Stimulated activated CD4-positive, alpha-beta T cell treated with anti-CD3 and anti-CD28 coated beads, Interleukin-12 subunit alpha, Interleukin-12 subunit beta, amount 100 ng/mL, for 4 hours (primary cell): ENCODE data around the gene PDE4B.

Experiments
- DNase-seq: peaks from one replicate; pipeline ENCODE4 v3.0.0-alpha.2; 2020

Gene PDE4B

GRCh38 chr1:66208632-66209031 lies 415.9 kb downstream of the PDE4B start:
- DNase-seq = no peak

- no peak for DNase-seq
Measured at GRCh38 chr1:66210635-66211244, 418.0 kb downstream of the PDE4B start.

GRCh38 chr1:66211521-66211920 lies 418.8 kb downstream of the PDE4B start:
- no peak for DNase-seq

- no peak for DNase-seq
Measured at GRCh38 chr1:66213491-66213890, 420.8 kb downstream of the PDE4B start.

GRCh38 chr1:66214901-66215300 lies 422.2 kb downstream of the PDE4B start:
- no peak for DNase-seq

GRCh38 chr1:66217021-66217420 lies 424.3 kb downstream of the PDE4B start:
- DNase-seq = no peak

GRCh38 chr1:66217561-66217960 lies 424.9 kb downstream of the PDE4B start:
- no peak for DNase-seq

GRCh38 chr1:66220477-66220876 lies 427.8 kb downstream of the PDE4B start:
- DNase-seq = no peak

- DNase-seq = no peak
Measured at GRCh38 chr1:66223681-66224080, 431.0 kb downstream of the PDE4B start.

GRCh38 chr1:66226985-66227384 lies 434.3 kb downstream of the PDE4B start:
- DNase-seq = no peak

GRCh38 chr1:66227966-66228365 lies 435.3 kb downstream of the PDE4B start:
- DNase-seq = no peak

- DNase-seq = no peak
Measured at GRCh38 chr1:66231217-66231616, 438.5 kb downstream of the PDE4B start.

GRCh38 chr1:66231681-66232463 lies 439.2 kb downstream of the PDE4B start:
- DNase-seq = no peak

- no peak for DNase-seq
Measured at GRCh38 chr1:66237042-66237441, 444.3 kb downstream of the PDE4B start.

- DNase-seq = no peak
Measured at GRCh38 chr1:66237722-66238479, 445.2 kb downstream of the PDE4B start.

GRCh38 chr1:66239834-66240233 lies 447.1 kb downstream of the PDE4B start:
- no peak for DNase-seq

GRCh38 chr1:66240491-66241484 lies 448.1 kb downstream of the PDE4B start:
- no peak for DNase-seq

GRCh38 chr1:66242646-66243547 lies 450.2 kb downstream of the PDE4B start:
- DNase-seq = peak; percentile 68

- DNase-seq = no peak
Measured at GRCh38 chr1:66243548-66244130, 450.9 kb downstream of the PDE4B start.

GRCh38 chr1:66244429-66244828 lies 451.7 kb downstream of the PDE4B start:
- DNase-seq = no peak

GRCh38 chr1:66245691-66246090 lies 453.0 kb downstream of the PDE4B start:
- DNase-seq = no peak
